Measurements from ENCODE around the gene NEUROD6.

DNA sequence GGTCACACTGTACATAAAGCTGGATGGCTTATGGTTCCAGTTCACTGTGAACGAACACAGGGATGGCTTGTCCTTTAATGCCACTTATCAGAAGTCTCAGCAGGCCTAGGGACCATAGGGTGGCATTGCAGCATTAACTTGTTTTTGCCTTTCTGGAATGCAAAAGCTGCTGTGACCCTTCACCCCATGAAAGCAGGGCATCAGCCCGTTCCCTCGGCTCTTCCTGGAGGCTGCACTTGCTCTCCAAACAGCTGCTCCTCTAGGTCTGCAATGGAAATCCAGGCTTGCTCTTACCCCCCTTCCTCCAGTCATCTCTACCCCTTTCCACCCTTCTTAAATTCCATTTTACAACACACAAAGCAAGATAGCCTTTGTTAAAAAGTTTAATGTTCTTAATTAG lies 17.9 kb upstream of the NEUROD6 start:
- TF ChIP-seq, protein P1, sequence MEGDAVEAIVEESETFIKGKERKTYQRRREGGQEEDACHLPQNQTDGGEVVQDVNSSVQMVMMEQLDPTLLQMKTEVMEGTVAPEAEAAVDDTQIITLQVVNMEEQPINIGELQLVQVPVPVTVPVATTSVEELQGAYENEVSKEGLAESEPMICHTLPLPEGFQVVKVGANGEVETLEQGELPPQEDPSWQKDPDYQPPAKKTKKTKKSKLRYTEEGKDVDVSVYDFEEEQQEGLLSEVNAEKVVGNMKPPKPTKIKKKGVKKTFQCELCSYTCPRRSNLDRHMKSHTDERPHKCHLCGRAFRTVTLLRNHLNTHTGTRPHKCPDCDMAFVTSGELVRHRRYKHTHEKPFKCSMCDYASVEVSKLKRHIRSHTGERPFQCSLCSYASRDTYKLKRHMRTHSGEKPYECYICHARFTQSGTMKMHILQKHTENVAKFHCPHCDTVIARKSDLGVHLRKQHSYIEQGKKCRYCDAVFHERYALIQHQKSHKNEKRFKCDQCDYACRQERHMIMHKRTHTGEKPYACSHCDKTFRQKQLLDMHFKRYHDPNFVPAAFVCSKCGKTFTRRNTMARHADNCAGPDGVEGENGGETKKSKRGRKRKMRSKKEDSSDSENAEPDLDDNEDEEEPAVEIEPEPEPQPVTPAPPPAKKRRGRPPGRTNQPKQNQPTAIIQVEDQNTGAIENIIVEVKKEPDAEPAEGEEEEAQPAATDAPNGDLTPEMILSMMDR (IDR thresholded peaks at IDR 0.05), result no peak
- no peak for TF ChIP-seq POLR2AphosphoS5 (IDR thresholded peaks at IDR 0.05)

Measured in sigmoid colon (tissue), 4 donors.